ENCODE data around the gene SYF2. TPM values are rescaled to one million over a fixed set of nuclear protein-coding genes. Genes with fewer than 3 reads are reported as not detected.
"Not testable (repeated sequence)": the region's sequence is repeated elsewhere in the genome, so short reads cannot be mapped to it uniquely, and the experiment has no call there.

Gene SYF2
- total and polyA plus RNA-seq, 9 donors = 38.2 to 141 (median 72.2) TPM

DNA sequence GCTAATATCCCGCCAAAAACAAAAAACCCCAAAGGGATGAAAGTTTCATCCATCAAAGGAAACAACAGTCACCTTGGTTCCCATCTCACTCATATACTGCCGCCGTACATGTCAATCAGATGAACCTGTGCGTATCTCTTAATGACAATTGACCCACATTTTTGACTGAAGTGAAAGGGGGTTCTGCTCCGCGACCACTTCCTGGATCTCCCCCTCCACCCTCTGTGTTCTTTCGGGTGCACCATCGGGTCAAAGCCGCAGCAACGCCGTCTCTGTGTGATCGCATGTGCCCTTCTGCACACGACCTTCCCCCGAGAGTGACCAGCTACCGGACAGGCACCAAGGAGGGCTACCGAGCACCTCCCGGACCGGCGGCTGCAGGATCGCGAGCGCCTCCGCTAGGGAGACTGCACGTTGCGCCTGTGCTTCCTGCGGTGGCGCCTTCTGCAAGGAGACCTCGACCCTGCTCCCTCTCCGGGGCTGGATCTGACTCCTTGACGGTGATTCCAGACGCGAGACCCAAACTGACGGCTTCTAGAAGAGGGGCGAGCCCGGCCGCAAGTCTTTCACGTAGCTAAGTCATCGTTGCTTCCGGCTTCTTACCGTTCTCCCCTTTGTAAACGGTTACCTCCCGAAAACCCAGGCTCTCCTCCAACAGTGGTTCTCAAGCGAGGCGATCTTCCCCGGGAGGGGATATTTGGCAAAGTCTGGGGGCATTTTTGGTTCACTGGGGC lies 34.4 kb upstream of the SYF2 start:
- H3K36me3 ChIP-seq; intact Hi-C loops (cut with DNase I); H3K27me3 ChIP-seq; H3K27ac ChIP-seq; H3K9me3 ChIP-seq; H3K4me1 ChIP-seq (ENCODE audit: insufficient read depth); DNase-seq: not testable (repeated sequence)
- H3K4me3 ChIP-seq = peak overlapping the region; percentile 38
- WGBS, 3 donors = 0 to 1% (median 0%) methylated on average over 10 to 25 of the region's 45 CpGs

DNA sequence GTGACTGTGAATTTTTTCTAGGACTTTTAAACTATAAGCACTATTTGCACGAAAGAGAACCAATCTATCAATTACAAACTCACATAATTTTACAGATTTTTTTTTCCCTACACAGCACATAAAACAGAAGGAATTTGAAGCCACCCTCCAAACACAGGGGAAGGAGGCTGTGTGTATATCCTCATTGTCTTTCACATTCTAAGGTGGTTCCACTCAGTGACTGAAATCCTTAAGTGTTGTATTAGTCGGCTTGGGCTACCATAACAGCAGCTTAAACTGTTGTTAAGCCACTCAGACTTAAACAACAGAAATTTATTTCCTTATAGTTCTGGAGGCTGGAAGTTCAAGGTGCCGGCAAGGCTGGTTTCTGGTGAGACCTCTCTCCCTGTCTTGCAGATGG lies 28.0 kb upstream of the SYF2 start:
- H3K4me1 ChIP-seq (ENCODE audit: insufficient read depth); H3K36me3 ChIP-seq; H3K4me3 ChIP-seq; H3K27me3 ChIP-seq; intact Hi-C loops (cut with DNase I); DNase-seq; H3K9me3 ChIP-seq; H3K27ac ChIP-seq: not testable (repeated sequence)
- WGBS, 3 donors = 75 to 81% (median 78%) methylated on average over 3 of the region's 3 CpGs

DNA sequence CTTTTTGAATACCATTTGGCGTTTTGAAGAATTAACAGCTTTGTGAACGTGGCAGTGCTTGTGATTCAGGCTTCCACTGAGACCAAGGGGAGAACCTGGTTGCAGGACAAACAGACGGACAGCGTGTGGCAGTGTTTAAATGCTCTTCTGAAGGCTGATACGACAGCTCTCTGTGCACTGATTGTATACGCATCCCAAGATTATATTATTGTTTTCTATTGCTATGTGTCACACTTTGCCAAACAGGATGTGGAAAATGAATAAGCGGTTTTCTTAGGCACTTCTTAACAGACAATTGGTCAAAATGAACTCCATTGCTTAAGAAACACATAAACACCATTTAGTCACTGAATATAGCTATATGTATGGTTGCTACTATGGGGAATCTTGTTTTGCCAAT lies 27.5 kb upstream of the SYF2 start:
- 55 to 65% (median 57%) methylated on average over 6 to 7 of the region's 7 CpGs for WGBS, 3 donors
- not testable (repeated sequence) for H3K4me1 ChIP-seq (ENCODE audit: insufficient read depth); H3K4me3 ChIP-seq; H3K9me3 ChIP-seq; DNase-seq; H3K27me3 ChIP-seq; H3K27ac ChIP-seq; H3K36me3 ChIP-seq
- intact Hi-C loops (cut with DNase I) = loop anchor here in 1 of 4 donors (10.0 kb wide), 1 partner anchor 85 kb away; no protein-coding TSS in a partner anchor

DNA sequence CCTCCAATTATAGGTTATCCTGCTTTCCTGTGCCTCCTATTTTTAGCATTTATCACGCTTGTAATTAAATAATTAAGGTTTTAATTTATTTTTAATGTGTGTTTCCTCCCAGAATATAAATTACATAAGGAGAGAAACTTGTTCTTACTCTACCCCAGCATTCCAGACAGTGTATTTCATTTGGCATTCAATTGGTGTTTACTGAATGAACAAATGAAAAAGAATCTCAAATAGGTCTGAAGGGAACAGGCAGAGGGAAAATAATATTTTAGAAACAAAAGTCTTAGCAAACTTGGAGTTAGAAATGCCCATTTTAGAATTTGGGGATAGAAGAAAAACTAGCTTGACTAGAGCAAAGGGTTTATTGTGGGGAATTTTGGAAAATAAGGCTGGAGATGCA lies 24.9 kb upstream of the SYF2 start:
- intact Hi-C loops (cut with DNase I) = loop anchor here in 1 of 4 donors (10.0 kb wide), 1 partner anchor 88 kb away; no protein-coding TSS in a partner anchor
- no peaks in the 10 kb centered on the region for H3K4me1 ChIP-seq (ENCODE audit: insufficient read depth)
- H3K9me3 ChIP-seq = no peaks in the 10 kb centered on the region
- 47 to 70% (median 59%) methylated on average over 1 of the region's 1 CpG for WGBS, 3 donors
- no peak overlapping the region for H3K27ac ChIP-seq
- no peaks in the 10 kb centered on the region for H3K36me3 ChIP-seq
- TF ChIP-seq, protein P1, sequence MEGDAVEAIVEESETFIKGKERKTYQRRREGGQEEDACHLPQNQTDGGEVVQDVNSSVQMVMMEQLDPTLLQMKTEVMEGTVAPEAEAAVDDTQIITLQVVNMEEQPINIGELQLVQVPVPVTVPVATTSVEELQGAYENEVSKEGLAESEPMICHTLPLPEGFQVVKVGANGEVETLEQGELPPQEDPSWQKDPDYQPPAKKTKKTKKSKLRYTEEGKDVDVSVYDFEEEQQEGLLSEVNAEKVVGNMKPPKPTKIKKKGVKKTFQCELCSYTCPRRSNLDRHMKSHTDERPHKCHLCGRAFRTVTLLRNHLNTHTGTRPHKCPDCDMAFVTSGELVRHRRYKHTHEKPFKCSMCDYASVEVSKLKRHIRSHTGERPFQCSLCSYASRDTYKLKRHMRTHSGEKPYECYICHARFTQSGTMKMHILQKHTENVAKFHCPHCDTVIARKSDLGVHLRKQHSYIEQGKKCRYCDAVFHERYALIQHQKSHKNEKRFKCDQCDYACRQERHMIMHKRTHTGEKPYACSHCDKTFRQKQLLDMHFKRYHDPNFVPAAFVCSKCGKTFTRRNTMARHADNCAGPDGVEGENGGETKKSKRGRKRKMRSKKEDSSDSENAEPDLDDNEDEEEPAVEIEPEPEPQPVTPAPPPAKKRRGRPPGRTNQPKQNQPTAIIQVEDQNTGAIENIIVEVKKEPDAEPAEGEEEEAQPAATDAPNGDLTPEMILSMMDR (IDR thresholded peaks at IDR 0.05) = no peak
- no peak for DNase-seq
- H3K4me3 ChIP-seq = no peak overlapping the region
- no peaks in the 10 kb centered on the region for H3K27me3 ChIP-seq

DNA sequence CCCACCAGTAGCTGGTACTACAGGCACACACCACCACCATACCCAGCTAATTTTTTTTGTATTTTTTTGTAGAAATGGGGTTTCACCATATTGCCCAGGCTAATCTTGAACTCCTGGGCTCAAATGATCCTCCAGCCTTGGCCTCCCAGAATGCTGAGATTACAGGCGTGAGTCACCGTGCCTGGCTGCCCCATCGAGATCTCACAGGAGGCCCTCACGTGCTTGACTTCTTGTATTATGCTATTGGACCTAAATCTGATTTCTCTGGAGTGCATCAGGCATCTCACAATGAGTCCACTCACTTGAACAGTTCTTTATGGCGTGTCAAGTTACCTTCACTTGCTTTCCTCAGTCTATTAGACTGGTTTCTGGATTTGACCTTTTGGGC lies 24.3 kb upstream of the SYF2 start:
- 84 to 87% (median 85%) methylated on average over 5 of the region's 5 CpGs for WGBS, 3 donors
- no peaks in the 10 kb centered on the region for H3K4me1 ChIP-seq (ENCODE audit: insufficient read depth)
- no peak for TF ChIP-seq EP300 (IDR thresholded peaks at IDR 0.05)
- no peak for TF ChIP-seq POLR2A (IDR thresholded peaks at IDR 0.05)
- TF ChIP-seq, protein P1 (IDR thresholded peaks at IDR 0.05) = no peak
- no peak overlapping the region for H3K27ac ChIP-seq
- no peak for DNase-seq
- no peaks in the 10 kb centered on the region for H3K9me3 ChIP-seq
- no peaks in the 10 kb centered on the region for H3K27me3 ChIP-seq
- H3K4me3 ChIP-seq = no peak overlapping the region
- intact Hi-C loops (cut with DNase I) = loop anchor here in 1 of 4 donors (10.0 kb wide), 1 partner anchor 88 kb away; no protein-coding TSS in a partner anchor
- H3K36me3 ChIP-seq = no peaks in the 10 kb centered on the region

DNA sequence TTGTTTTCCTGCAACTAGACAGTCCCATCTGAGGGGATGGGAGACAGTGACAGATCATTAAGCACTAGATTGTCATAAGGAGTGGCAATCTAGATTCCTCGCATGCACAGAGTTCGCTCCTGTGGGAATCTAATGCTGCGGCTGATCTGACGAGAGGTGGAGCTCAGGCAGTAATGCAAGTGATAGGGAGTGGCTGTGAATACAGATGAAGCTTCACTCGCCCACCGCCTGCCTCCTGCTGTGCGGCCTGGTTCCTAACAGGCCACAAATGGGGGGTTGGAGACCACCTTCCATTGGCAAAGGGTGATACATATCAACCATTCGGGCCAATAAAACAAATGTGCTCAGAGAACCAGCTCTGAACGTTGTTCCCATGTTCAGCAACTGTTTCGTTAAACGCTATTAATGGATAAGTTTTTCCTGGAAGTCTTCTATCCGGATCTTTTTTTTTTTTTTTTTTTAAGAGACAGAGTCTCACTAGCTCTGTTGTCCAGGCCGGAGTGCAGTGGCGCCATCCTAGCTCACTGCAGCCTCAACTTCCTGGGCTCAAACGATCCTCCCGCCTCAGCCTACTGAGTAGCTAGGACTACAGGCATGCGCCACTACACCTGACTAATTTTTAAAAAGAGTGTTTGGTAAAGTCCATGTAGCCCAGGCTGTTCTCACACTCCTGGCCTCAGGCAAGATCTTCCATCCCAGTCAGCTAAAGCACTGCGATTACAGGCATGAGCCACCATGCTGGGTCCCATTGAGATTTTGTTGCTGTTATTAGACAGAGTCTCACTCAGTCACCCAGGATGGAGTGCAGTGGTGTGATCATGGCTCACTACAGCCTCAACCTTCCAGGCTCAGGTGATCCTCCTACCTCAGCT lies 23.6 kb upstream of the SYF2 start:
- Histone ChIP-seq H3K4me3 (no peak overlapping the region), H3K27me3 (no peaks in the 10 kb centered on the region), H3K4me1 (ENCODE audit: insufficient read depth) (no peaks in the 10 kb centered on the region), H3K27ac (no peak overlapping the region), H3K9me3 (no peaks in the 10 kb centered on the region), H3K36me3 (no peaks in the 10 kb centered on the region)
- 79 to 92% (median 81%) methylated on average over 18 of the region's 18 CpGs for WGBS, 3 donors
- TF ChIP-seq POLR2A (IDR thresholded peaks at IDR 0.05) (no peak), EP300 (IDR thresholded peaks at IDR 0.05) (no peak)
- TF ChIP-seq, protein P1 (IDR thresholded peaks at IDR 0.05) = no peak
- intact Hi-C loops (cut with DNase I) = loop anchor here in 1 of 4 donors (10.0 kb wide), 1 partner anchor 89 kb away; no protein-coding TSS in a partner anchor
- no peak for DNase-seq
